ENCODE results near the gene CFL2.

GRCh38 chr14:34678306-34678705 lies 36.1 kb downstream of the CFL2 start:
- TF ChIP-seq EZH2 (IDR thresholded peaks at IDR 0.05) (no peak), POLR2AphosphoS5 (IDR thresholded peaks at IDR 0.05; ENCODE audit: borderline replicate concordance, low read depth, low read length) (no peak), FOXP2 (optimal IDR thresholded peaks at IDR 0.05; ENCODE audit: control extremely low read depth, extremely low read length, insufficient read depth) (no peak)

All from SK-N-MC (cell line).